Midbrain (tissue), 1 donor: ENCODE measurements around the gene ZNF512.

ENCODE experiments used
- DNase-seq: peaks from one replicate; lab custom pipeline; 2025; lab: John Stamatoyannopoulos, UW

Gene ZNF512

DNA sequence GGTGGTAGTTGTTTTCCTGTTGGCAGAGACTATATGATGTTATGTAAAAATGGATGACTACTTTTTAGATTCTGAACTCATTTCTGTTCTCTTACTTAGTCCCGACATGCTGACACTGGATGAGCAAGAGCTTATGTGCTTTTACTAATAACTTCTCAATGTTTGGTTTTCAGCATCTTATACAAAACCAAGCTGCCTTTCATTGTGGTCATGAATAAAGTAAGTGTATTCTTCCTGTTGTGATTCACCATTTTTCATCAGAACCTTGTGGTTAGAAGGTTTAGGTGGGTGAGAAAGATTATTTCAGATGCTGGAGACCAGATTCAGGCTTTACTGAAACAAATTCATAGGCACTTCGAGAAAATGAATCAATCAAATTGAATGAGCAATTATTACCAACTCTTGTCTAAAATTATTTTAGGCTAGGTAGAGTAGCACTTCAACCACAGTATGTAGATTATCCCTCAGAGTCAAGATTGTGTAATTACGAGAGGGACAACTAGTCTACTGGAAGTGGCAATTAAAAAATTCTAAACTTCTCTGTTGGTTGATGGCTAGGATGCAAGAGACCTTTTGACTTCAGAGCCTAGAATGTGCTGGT, 55.3 kb downstream of the ZNF512 start:
- no peak for DNase-seq

DNA sequence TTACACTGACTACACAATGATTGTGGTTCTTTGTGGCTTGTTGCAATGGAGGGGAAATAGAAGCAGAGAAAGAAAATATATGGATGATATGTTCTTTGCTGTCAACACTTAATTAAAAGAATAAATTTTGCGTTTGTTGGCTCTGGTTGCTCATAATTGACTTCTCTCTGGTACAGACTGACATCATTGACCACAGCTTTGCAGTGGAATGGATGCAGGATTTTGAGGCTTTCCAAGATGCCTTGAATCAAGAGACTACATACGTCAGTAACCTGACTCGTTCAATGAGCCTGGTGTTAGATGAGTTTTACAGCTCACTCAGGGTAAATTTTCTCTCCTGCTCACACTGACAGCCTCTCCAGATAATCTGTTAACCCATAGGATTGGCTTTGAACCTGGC, 55.9 kb downstream of the ZNF512 start:
- DNase-seq: no peak

DNA sequence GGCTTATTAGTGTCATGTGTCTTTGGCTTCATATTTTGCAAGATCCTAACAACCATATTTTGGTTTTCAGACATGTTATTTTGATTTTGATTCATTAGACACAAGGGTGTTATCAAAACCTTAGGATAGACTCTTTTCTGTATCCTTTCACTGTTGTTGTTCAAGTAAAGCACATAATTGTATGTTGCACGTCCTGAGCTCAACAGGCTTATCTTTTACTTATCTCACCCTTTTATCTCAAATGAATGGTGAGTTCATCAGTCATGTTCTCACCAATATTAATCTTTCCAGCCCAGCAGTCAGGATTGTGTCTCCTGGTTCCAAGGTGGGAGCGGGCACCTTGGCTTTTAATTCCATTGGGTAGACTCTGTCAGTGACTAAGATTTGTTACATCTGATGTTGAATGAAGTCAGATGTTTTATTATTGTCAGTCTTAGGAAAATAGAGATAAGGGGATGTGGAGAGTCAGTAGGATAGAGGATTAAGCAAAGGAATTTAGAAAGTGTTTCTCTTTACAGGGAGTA, 57.9 kb downstream of the ZNF512 start:
- no peak for DNase-seq

DNA sequence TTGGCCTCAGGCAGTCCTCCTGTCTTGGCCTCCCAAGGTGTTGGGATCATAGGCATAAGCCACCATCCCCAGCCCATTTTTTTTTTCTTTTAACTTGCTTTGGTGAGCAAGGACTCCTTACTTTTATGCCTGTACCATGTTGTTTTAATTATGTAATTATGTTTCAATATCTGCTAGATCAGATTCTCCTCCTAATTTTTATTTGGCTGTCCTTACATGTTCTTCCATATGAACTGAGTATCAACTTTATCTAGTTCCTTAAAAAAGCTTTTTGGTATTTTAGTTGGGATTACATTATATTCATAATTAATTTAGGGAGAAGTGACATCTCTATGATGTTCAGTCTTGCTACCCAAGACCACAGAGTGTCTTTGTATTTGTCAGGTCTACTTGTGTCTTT, 62.4 kb downstream of the ZNF512 start:
- no peak for DNase-seq

DNA sequence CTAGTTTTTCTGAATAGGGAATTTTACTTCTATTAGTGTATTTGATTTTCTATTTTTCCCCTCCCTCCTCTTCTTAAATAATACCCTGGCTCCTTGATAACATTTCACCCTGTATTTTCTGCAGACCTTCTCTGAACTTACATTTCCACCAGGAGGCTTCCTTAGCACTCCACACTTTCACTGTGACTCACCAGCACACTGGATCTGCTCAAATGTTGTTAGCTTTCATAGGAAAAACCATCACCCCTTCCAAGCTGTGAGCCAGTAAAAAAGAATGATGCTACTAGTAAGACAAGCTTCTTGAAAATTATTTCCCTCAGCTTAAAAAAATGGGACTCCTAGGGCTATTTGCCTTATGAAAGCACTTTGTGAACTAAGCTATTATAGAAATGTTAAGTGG, 64.4 kb downstream of the ZNF512 start:
- no peak for DNase-seq

DNA sequence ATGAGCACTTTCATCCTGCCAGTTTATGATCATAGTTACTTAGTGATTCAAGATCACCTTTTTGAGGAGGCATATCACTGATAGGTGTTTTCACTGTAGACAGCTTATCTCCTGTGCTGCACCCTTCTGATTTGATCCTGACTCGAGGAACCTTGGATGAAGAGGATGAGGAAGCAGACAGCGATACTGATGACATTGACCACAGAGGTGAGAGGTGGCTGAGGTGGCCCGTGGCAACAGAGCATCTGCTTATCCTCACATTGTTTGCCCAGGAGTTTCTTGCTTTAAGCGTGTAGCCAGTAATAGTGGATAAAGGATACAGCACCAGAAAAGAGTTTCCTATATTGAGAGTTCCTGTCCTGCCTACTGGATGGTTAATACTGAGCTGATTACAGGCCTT, 64.9 kb downstream of the ZNF512 start:
- no peak for DNase-seq

DNA sequence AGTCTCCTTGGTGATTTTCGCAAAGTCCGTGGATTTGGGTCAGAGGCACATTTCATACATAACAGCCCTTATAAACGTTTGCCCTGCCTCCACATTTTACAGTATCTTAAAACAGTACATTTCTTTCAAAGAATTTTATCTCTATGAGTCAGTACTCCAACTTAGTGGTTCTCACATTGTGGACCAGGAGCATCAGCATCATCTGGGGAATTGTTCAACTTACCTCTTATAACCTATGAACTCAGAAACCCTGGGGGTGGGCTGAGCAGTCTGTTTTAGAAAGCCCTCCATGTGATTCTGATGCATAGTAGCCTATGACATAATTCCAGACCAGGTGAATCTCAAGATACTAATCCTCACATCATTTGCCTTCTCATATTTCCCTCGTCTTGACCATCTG, 68.2 kb downstream of the ZNF512 start:
- no peak for DNase-seq

DNA sequence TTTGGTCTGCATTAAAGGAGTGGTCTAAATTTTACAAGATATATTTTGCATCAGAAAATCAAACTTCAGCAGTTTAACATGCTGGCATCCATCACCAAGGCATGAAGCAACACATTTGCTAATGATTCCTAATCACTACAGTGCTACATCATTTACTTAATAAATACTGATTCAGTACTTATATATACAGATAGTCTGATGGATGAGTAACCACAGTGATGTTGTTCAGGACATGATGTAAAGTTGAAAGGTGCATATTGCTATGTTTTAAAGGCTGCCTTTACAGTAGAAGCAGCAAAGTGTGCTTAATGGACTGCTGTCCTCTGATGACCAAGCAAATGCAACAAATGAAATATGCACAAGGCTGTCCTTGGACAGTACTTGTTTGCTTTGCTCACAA, 69.5 kb downstream of the ZNF512 start:
- DNase-seq: no peak

DNA sequence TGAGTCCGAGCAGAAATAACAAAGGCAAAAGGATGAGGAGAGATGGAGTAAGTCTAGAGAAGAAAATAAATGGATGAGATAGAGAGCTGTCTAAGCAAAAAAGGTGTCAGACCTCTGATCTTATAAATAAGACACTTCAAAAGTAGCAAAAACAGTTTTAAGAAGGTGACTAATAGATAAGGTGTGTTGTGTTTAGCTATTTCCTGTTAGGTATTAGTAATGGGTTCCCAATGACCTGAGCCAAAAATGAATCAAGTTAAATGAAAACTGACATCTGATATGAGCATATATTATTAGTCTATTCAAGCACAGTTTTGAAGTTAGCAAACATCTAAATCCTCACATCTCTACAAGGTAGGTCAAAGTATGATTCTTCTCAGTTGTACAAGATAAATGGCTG, 69.9 kb downstream of the ZNF512 start:
- DNase-seq: no peak

DNA sequence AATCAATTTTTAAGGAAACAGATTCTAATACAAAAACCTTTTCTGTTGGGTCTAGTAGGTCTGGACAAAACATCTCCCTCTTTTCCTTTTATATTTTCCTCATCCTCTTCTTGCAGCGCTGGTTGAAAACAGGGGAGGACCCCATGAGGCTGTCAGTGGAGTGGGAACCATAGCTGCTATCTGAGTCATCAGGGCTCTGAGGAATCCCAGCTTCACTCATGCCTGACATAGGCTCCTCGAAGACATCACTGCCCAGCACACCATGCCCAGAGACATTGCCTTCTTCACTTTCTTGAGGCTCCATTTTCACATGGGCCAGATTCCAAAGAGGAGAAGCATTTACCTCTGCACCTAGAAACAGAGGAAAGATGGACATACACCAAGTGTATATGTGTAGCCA, 70.6 kb downstream of the ZNF512 start:
- DNase-seq: no peak

DNA sequence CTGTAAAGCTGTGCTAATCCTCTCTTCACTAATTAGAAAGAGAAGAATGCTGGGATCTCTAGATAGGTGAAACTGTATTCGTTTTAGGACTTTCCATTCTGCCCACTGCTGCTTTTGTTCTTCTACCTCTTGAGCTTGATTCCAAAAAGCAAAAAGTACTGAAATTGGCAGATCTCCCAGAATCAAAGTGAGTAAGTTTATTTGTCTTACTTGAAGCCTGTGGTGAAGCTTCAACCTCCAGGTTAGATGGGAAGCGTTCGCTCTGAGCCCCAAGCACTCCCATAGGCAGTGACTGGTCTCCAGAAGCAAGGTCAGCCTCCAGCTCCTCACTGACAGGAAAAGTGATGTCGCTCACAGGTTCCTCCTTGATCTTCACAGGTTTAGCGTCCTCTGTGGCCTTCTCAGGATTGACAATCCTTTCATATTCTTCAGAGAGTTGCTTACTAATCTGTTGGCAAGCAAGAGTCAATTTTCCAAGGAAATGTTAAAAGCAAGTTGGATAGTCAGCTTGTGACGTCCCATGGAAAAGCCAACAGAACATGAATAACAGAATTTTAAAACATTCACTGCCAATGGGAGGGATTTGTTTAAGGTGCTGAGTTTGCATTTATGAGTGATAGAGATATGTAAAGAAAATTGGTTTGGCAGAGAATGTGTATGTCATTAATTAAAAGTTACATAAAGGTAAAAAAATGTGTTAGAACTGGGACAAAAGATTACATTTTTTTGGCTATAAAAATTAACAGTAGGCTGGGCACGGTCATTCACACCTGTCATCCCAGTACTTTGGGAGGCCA, 72.5 kb downstream of the ZNF512 start:
- no peak for DNase-seq

DNA sequence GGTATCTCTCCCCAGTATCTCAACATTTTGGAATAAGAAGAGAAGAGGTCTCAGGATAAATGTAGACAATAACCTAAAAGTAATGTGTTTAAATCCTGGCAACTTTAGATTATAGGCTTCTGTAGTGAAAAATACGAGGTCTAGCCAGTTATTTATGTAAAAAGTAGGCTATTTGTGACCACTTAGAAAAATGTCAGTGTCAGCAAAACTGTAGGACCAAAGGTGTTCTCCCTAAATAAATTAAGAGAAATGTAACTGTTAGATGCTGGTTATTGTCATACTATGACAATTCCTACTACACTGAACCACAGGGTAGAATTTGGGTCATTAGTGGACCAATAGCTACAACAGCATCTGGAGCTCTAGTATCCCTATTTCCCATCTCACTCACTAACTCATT, 78.5 kb downstream of the ZNF512 start:
- DNase-seq: no peak

DNA sequence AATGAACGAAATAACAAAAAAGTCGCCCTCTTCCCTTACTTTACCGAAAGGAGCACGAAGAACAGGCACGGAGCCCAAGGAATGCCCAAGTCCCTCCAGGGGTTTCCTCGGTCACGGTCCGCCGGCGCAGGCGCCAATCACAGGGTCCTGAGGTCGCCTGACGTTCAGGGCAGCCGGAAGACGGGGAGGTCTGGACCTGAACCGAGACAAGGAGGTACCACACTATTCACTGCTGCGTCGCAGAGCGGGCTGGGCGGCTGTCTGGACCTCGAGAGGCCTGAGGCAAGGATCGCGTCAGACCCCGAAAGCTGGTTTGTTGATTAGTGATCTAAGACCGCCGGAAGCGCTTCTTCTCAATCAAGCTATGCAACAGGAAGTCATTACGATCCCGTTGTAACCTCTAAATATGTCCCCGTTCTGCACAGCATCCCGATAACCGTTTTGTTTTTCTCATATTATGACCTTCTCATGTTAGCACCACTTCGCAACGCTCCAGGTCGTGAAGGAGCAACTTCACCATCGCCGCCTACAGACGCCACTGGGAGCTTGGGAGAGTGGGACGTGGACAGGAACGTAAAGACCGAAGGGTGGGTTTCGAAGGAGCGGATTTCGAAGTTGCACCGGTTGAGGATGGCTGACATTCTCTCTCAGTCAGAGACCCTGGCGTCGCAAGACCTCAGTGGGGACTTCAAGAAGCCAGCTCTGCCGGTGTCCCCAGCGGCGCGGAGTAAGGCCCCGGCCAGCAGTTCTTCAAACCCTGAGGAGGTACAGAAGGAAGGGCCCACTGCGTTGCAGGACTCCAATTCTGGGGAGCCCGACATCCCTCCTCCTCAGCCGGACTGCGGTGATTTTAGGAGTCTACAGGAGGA, 80.7 kb downstream of the ZNF512 start, which contains the start of the genes SLC4A1AP and SUPT7L:
Gene SLC4A1AP (plus strand): TSS at position 605 of the 869 bp plus-strand sequence. CDS start 26 bp downstream, at position 631.
Gene SUPT7L (minus strand): TSS at position 330 of the 869 bp plus-strand sequence. CDS start 1,422 bp downstream, outside the sequence.
- peak; percentile 95 for DNase-seq

DNA sequence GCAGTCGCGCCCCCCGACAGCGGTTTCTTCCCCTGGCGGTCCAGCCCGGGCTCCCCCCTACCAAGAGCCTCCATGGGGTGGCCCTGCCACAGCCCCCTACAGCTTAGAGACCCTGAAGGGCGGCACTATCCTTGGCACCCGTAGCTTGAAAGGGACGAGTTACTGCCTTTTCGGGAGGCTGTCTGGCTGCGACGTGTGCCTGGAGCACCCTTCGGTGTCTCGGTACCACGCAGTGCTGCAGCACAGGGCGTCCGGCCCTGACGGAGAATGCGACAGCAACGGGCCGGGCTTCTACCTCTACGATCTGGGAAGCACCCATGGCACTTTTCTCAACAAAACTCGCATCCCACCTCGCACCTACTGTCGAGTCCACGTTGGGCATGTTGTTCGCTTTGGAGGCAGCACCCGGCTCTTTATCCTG, 81.3 kb downstream of the ZNF512 start:
- DNase-seq: no peak

DNA sequence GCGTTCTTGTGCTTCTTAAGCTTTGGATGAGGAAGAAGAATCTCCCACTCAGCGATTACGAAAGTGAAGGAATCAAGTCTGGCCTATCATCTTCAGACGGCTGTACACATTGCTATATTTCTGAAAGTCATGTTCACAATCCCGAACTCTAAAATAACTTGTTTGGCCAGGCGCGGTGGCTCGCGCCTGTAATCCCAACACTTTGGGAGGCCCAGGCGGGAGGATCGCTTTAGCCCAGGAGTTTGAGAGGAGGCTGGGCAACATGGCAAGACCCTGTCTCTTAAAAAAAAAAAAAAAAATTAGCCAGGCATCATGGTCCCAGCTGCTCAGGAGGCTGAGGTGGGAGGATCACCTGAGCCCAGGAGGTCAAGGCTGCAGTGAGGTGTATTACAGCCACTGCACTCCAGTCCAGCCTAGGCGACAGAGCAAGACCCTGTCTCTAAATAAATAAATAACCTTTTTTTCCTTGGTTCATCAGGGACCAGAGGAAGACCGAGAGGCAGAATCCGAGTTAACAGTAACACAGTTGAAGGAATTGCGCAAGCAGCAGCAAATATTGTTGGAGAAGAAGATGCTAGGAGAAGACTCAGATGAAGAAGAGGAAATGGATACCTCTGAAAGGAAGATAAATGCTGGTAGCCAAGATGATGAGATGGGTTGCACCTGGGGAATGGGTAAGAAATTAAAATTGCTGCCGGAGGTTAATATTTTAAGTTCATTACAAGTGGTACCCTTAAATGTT, 82.0 kb downstream of the ZNF512 start:
- no peak for DNase-seq

DNA sequence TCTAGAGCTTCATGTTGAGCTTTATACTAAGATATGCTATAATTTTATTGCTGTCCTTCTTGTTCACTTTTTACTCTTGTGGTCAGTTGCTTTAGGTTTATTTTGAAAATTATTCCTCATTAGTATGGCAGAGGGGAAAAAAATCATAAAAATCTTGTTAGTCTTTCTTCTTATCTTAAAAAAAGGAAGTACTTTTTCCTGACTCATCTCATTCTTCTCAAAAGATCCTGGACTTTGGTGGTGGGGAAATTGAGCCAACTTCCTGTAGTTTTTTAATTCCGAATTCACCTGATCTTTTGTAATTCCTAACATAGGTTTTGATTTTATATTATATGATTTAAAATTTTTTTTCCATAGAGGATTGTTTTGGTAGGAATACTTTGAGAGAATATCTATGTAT, 84.6 kb downstream of the ZNF512 start:
- DNase-seq: no peak

DNA sequence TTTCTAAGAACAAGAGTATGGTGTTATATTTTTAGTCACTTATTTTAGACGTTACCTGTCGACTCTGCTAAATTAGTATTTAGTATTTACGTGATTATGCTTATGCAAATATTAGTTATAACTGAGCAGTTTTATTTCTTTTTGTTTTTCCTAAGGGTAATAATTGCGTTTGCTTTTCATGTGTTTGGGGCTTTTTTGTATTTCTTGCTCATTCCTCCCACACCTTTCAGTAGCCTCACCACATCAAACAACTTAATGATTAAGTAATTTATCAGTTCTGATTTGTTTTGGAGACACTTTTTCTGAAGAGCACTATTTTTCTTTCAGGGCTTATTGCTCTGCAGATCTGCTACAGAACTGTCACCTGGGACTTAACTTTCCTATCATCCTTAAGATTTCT, 88.4 kb downstream of the ZNF512 start:
- no peak for DNase-seq
